MCF 10A (cell line): Measurements from ENCODE around the gene STAP1. TPM values are rescaled to one million over a fixed set of nuclear protein-coding genes. Genes with fewer than 3 reads are reported as not detected.

Experiments used
- BruUV-seq: library from RNA; stranded (reverse); fragments of 400-500 nt; replicated peaks from 2 replicates; lab custom pipeline; 2021; lab: Mats Ljungman, UMichigan
- CTCF ChIA-PET: fragments of 300-600 bp; sonication (Branson Sonifier 250); formaldehyde crosslinking; extraction: SDS; loops from one replicate; lab custom pipeline; 2021; ENCODE audit warnings: antibody characterized with exemption, inconsistent platforms; lab: Yijun Ruan, JAX
- POLR2A ChIA-PET: fragments of 300-600, 350-650 bp; sonication (Branson Sonifier 250); formaldehyde crosslinking; extraction: SDS; loops from one replicate; lab custom pipeline; 2020; ENCODE audit warnings: antibody characterized with exemption, inconsistent platforms; lab: Yijun Ruan, JAX
- DNase-seq: peaks from one replicate; pipeline ENCODE4 v3.0.0-alpha.2; 2018; ENCODE audit not compliant: unreplicated experiment
- H3K27ac Mint-ChIP-seq: one replicate; pipeline ENCODE4 v1.8.0; 2022; ENCODE audit warnings: mild to moderate bottlenecking, low read depth, mixed read lengths; ENCODE audit not compliant: unreplicated experiment
- H3K27me3 Mint-ChIP-seq: one replicate; pipeline ENCODE4 v1.8.0; 2022; ENCODE audit warnings: mixed read lengths; ENCODE audit not compliant: insufficient read depth, unreplicated experiment
- H3K36me3 Mint-ChIP-seq: one replicate; pipeline ENCODE4 v1.8.0; 2022; ENCODE audit warnings: mild to moderate bottlenecking, moderate library complexity, mixed read lengths; ENCODE audit not compliant: insufficient read depth, unreplicated experiment
- H3K4me1 Mint-ChIP-seq: one replicate; pipeline ENCODE4 v1.8.0; 2022; ENCODE audit warnings: mixed read lengths; ENCODE audit not compliant: insufficient read depth, unreplicated experiment
- H3K4me3 Mint-ChIP-seq: one replicate; pipeline ENCODE4 v1.8.0; 2022; ENCODE audit warnings: mild to moderate bottlenecking, moderate library complexity, mixed read lengths; ENCODE audit not compliant: unreplicated experiment
- H3K9me3 Mint-ChIP-seq: one replicate; pipeline ENCODE4 v1.8.0; 2022; ENCODE audit warnings: mixed read lengths; ENCODE audit not compliant: unreplicated experiment
- intact Hi-C: fragments of 100-400 bp; cut with micrococcal nuclease; formaldehyde crosslinking; loops from 2 replicates; pipeline ENCODE4 v1.14.1; 2022
- total RNA-seq: library from RNA; stranded (reverse); gene quantifications from 2 replicates; pipeline ENCODE4 v1.2.3, GENCODE V29; 2022
- TF ChIP-seq, protein P1 (sequence below): fragments of 200-600 bp; IDR thresholded peaks from one replicate; pipeline ENCODE4 v1.8.0; 2022; ENCODE audit warnings: antibody characterized with exemption, mild to moderate bottlenecking; ENCODE audit not compliant: unreplicated experiment

Gene STAP1
- total RNA-seq, 1 experiment from 2014 or later = not detected

DNA sequence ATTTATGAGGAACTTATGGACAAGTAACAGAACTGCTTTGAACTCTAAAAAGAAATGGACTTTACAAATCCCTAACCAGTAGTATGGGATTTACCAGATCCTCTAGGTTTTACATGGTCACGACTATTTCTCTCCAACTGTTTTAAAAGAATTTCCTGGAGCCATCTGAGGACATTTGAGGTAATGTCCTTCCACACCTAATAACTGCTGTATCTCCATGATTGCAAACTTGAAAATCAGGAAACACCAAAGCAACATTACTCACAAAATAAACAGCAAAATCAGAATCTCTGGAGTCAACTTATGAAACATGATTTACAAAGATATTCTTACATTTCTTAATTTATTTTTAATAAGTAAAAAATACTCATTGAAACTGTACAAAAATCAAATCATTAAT is 58.0 kb downstream of the STAP1 start:
- Mint-ChIP-seq H3K4me1 (no peaks in the 10 kb centered on the region), H3K27me3 (no peaks in the 10 kb centered on the region), H3K27ac (no peak overlapping the region), H3K36me3 (peaks cover 65% of the 10 kb centered on the region), H3K4me3 (no peak overlapping the region), H3K9me3 (peaks cover 22% of the 10 kb centered on the region)
- DNase-seq = no peak
- ChIA-PET CTCF (interaction anchor here (0.6 to 0.8 kb wide), 2 partner anchors 40 to 54 kb away, joined by 3 to 5 read pairs; no protein-coding TSS in a partner anchor), POLR2A (no interaction called here)
- no TSS peak for BruUV-seq
- TF ChIP-seq, protein P1, sequence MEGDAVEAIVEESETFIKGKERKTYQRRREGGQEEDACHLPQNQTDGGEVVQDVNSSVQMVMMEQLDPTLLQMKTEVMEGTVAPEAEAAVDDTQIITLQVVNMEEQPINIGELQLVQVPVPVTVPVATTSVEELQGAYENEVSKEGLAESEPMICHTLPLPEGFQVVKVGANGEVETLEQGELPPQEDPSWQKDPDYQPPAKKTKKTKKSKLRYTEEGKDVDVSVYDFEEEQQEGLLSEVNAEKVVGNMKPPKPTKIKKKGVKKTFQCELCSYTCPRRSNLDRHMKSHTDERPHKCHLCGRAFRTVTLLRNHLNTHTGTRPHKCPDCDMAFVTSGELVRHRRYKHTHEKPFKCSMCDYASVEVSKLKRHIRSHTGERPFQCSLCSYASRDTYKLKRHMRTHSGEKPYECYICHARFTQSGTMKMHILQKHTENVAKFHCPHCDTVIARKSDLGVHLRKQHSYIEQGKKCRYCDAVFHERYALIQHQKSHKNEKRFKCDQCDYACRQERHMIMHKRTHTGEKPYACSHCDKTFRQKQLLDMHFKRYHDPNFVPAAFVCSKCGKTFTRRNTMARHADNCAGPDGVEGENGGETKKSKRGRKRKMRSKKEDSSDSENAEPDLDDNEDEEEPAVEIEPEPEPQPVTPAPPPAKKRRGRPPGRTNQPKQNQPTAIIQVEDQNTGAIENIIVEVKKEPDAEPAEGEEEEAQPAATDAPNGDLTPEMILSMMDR = no peak
- intact Hi-C loops = no loop called here

DNA sequence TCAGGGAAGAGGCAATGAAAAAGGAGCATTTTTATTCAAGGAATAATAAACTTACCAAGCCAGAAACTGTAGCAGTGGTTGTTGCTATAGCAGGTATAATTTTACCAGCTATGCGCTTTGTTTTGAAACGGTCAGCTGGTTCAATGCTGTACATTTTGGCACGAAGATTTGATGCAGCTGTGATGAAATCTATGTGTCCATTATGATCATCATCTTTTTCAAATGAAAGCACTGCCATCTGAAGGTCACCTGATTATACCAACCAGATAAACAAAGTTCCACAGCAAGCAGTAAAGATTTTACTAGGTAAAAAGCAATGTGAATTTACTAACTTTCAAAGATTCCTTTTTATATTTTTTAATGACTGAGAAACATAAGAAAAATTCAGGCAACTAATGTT is 66.4 kb downstream of the STAP1 start:
- CTCF ChIA-PET = no interaction called here
- H3K27me3 Mint-ChIP-seq = no peaks in the 10 kb centered on the region
- BruUV-seq = no TSS peak
- DNase-seq = no peak
- POLR2A ChIA-PET = interaction anchor here (1.5 kb wide), 1 partner anchor 80 kb away, joined by 3 read pairs; no protein-coding TSS in a partner anchor
- no peaks in the 10 kb centered on the region for H3K4me1 Mint-ChIP-seq
- H3K36me3 Mint-ChIP-seq = peaks cover 40% of the 10 kb centered on the region
- H3K27ac Mint-ChIP-seq = no peak overlapping the region
- TF ChIP-seq, protein P1 = no peak
- H3K4me3 Mint-ChIP-seq = no peak overlapping the region
- no peaks in the 10 kb centered on the region for H3K9me3 Mint-ChIP-seq
- intact Hi-C loops = loop anchor here (1.0 kb wide), 1 partner anchor 76 kb away; no protein-coding TSS in a partner anchor

DNA sequence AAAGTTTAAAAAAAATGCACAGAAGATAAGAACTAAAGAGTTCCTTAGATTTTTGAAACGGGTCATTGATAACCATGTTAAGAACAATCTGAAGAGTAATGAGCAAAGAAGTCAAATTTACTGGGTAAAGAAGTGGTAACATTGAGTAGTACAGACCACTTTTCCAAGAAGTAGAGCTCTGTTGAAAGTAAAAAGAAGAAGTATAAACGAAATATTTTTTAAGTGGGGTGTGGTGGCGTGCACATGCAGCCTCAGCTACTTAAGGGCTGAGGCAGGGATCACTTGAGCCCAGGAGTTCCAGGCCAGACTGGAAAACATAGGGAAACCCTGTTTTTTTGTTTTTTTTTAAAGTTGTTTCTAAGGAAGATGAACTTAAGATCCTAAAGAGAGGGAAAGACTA is 74.0 kb downstream of the STAP1 start:
- POLR2A ChIA-PET = no interaction called here
- BruUV-seq = no TSS peak
- CTCF ChIA-PET = interaction anchor here (0.5 to 0.7 kb wide), 2 partner anchors 8 to 660 kb away, joined by 3 to 4 read pairs; no protein-coding TSS in a partner anchor
- DNase-seq = no peak
- Mint-ChIP-seq H3K27me3 (no peaks in the 10 kb centered on the region), H3K36me3 (peaks cover 65% of the 10 kb centered on the region), H3K4me3 (no peak overlapping the region), H3K27ac (no peak overlapping the region), H3K4me1 (no peaks in the 10 kb centered on the region), H3K9me3 (no peaks in the 10 kb centered on the region)
- TF ChIP-seq, protein P1 = no peak
- intact Hi-C loops = no loop called here

DNA sequence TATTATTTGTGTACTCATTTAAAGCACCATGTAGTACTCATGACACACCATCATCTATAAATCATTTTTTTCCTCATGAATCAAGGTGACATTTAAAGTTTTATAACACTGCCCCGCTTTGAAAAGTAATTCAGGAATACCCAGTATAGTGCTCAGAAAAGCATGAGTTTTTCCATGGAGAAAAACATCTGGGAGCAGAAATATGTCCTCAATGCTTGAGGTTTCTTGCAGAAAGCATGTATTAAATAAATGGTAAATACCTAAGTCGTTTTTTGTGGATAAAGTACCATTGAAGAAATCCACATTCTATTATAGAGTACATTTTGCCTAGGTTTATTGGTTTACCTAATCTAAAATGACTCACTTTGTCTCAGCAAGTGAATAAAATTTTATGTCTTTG is 76.2 kb downstream of the STAP1 start:
- POLR2A ChIA-PET = no interaction called here
- TF ChIP-seq, protein P1 = no peak
- H3K4me1 Mint-ChIP-seq = no peaks in the 10 kb centered on the region
- H3K27ac Mint-ChIP-seq = no peak overlapping the region
- H3K4me3 Mint-ChIP-seq = no peak overlapping the region
- no peaks in the 10 kb centered on the region for H3K27me3 Mint-ChIP-seq
- peaks cover 66% of the 10 kb centered on the region for H3K36me3 Mint-ChIP-seq
- no peaks in the 10 kb centered on the region for H3K9me3 Mint-ChIP-seq
- intact Hi-C loops = no loop called here
- BruUV-seq = no TSS peak
- DNase-seq = no peak
- CTCF ChIA-PET = no interaction called here
